PFSK-1 (cell line): Measurements from ENCODE around the gene NUDT1.

Experiments
- FOXP2 ChIP-seq: optimal IDR thresholded peaks from 2 replicates; pipeline ENCODE3; 2011; ENCODE audit warnings: borderline replicate concordance, control low read depth, inconsistent platforms; ENCODE audit not compliant: insufficient read depth; ENCODE audit errors: extremely low read length, extremely low read depth
- POLR2AphosphoS5 ChIP-seq: IDR thresholded peaks from 2 replicates; pipeline ENCODE4 v1.6.1; 2012; ENCODE audit warnings: low read depth, mild to moderate bottlenecking, control low read depth, low read length, moderate library complexity
- SIN3A ChIP-seq: IDR thresholded peaks from 2 replicates; pipeline ENCODE4 v1.6.1; 2012; ENCODE audit warnings: mild to moderate bottlenecking, low read length, moderate library complexity, borderline replicate concordance; ENCODE audit not compliant: insufficient read depth
- TAF1 ChIP-seq: IDR thresholded peaks from 2 replicates; pipeline ENCODE4 v1.6.1; 2012; ENCODE audit warnings: low read length, control low read depth, borderline replicate concordance; ENCODE audit not compliant: insufficient read depth
- TF ChIP-seq, protein P1 (sequence below), 2 experiments: IDR thresholded peaks; 2 replicates each; pipeline versions ENCODE4 v1.6.1 to v1.8.0; 2011 to 2012; ENCODE audit warnings: low read depth in 2 of 2, low read length in 2 of 2, control low read depth in 1 of 2, inconsistent platforms in 1 of 2, mild to moderate bottlenecking in 1 of 2, moderate library complexity in 1 of 2; ENCODE audit not compliant: insufficient read depth in 1 of 2

The NUDT1 gene

DNA sequence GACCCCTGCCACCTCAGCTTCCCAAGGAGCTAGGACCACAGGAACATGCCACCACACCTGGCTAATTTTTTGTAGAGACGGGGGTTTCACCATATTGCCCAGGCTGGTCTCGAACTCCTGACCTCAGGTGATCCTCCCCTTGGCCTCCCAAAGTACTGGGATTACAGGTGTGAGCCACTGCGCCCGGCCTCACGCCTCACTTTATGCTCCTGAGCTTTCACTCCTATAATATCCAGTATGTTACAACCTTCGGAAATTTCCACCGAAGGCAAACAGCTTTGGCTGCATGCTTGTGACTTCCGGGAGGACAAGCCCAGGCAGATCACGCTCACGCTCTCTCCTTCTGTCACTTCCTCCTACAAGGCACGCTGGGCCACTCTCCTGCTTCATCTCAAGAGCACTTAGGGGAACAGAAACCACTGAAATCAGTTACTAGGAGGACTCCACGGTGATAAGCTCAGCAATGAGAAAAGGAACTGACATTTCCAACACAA, 4.9 kb upstream of the NUDT1 start:
- TF ChIP-seq, protein P1, sequence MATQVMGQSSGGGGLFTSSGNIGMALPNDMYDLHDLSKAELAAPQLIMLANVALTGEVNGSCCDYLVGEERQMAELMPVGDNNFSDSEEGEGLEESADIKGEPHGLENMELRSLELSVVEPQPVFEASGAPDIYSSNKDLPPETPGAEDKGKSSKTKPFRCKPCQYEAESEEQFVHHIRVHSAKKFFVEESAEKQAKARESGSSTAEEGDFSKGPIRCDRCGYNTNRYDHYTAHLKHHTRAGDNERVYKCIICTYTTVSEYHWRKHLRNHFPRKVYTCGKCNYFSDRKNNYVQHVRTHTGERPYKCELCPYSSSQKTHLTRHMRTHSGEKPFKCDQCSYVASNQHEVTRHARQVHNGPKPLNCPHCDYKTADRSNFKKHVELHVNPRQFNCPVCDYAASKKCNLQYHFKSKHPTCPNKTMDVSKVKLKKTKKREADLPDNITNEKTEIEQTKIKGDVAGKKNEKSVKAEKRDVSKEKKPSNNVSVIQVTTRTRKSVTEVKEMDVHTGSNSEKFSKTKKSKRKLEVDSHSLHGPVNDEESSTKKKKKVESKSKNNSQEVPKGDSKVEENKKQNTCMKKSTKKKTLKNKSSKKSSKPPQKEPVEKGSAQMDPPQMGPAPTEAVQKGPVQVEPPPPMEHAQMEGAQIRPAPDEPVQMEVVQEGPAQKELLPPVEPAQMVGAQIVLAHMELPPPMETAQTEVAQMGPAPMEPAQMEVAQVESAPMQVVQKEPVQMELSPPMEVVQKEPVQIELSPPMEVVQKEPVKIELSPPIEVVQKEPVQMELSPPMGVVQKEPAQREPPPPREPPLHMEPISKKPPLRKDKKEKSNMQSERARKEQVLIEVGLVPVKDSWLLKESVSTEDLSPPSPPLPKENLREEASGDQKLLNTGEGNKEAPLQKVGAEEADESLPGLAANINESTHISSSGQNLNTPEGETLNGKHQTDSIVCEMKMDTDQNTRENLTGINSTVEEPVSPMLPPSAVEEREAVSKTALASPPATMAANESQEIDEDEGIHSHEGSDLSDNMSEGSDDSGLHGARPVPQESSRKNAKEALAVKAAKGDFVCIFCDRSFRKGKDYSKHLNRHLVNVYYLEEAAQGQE (IDR thresholded peaks at IDR 0.05; ENCODE audit: insufficient read depth in 1 of 2, low read depth in 2 of 2, low read length in 2 of 2) = no peak
- no peak for TF ChIP-seq TAF1
- no peak for TF ChIP-seq SIN3A
- no peak for TF ChIP-seq FOXP2
- TF ChIP-seq POLR2AphosphoS5 = no peak

GRCh38 chr7:2239242-2239641, 2.8 kb upstream of the NUDT1 start:
- TF ChIP-seq, protein P1 (IDR thresholded peaks at IDR 0.05; ENCODE audit: insufficient read depth in 1 of 2, low read depth in 2 of 2, low read length in 2 of 2) = no peak

- TF ChIP-seq SIN3A (0 out of 2 replicates have a peak, but pooled peaks have one; percentile 7), POLR2AphosphoS5 (no peak)
Measured at GRCh38 chr7:2242541-2243429, 759 bp downstream of the NUDT1 start.

DNA sequence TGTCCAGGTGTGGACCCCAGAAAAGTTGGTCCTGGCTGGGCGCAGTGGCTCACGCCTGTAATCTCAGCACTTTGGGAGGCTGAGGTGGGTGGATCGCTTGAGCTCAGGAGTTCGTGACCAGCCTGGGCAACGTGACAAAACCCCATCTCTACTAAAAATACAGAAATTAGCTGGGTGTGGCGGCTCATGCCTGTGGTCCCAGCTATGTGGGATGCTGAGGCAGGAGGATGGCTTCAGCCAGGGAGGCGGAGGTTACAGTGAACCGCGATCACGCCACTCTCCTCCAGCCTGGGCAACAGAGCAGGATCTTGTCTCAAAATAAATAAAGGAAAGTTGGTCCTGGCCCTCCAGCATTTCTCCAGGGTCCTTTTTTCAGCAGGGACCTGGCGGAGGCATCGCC, 1.4 kb downstream of the NUDT1 start:
- TF ChIP-seq FOXP2 (no peak), SIN3A (no peak), TAF1 (no peak), POLR2AphosphoS5 (no peak)
- TF ChIP-seq, protein P1 (IDR thresholded peaks at IDR 0.05; ENCODE audit: insufficient read depth in 1 of 2, low read depth in 2 of 2, low read length in 2 of 2) = no peak

DNA sequence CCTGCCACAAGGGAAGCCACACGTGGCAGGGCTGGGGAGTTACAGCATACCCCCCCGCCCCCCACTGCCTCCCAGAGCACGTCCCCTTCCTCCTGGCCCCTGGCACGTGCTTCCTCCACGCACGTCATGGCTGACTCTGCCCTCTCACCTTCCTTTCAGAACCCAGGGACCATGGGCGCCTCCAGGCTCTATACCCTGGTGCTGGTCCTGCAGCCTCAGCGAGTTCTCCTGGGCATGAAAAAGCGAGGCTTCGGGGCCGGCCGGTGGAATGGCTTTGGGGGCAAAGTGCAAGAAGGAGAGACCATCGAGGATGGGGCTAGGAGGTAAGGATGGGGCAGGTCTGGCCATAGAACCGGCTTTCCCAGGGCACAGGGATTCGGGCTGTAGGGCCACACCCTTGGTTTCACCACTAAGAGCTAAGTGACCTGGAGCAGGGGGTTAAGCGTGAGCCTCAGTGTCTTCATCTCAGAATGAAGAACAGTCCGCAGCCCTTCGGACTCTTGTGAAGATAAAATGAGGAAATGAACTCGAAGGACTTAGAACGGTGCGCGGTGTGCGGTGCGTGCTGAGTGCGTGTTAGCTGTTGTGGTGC, 2.5 kb downstream of the NUDT1 start:
- TF ChIP-seq, protein P1 (IDR thresholded peaks at IDR 0.05; ENCODE audit: insufficient read depth in 1 of 2, low read depth in 2 of 2, low read length in 2 of 2) = no peak
- TF ChIP-seq POLR2AphosphoS5 (no peak), TAF1 (no peak), SIN3A (no peak), FOXP2 (no peak)
